IMR-90 (cell line): ENCODE results near the gene ZNF286A. TPM values are rescaled to one million over a fixed set of nuclear protein-coding genes. Genes with fewer than 3 reads are reported as not detected.

ENCODE experiments used
- ATAC-seq: fragments of 200-7000 bp; cut with Tn5 transposase; 2 replicates; pipeline ENCODE4 v1.9.1; 2020; ENCODE audit warnings: low read depth, mild to moderate bottlenecking, moderate library complexity
- BruUV-seq: library from RNA; stranded (reverse); fragments of 400-500 nt; replicated peaks from 2 replicates; lab custom pipeline; 2021; lab: Mats Ljungman, UMichigan
- CTCF ChIA-PET: fragments of 300-600 bp; formaldehyde crosslinking; extraction: SDS; loops from one replicate; lab custom pipeline; 2021; ENCODE audit warnings: antibody characterized with exemption; lab: Yijun Ruan, JAX
- POLR2A ChIA-PET: fragments of 300-600 bp; sonication (Branson Sonifier 250); formaldehyde crosslinking; loops from one replicate; lab custom pipeline; 2022; ENCODE audit warnings: antibody characterized with exemption; ENCODE audit not compliant: unreplicated experiment; lab: Charles Lee
- DNase-seq: peaks from one replicate; pipeline ENCODE4 v3.0.0; 2013
- H2AFZ ChIP-seq: replicated peaks from 2 replicates; pipeline ENCODE3; 2013; ENCODE audit warnings: low read length, mild to moderate bottlenecking; ENCODE audit not compliant: poor library complexity
- H2AK5ac ChIP-seq: 2 replicates; pipeline ENCODE4 v1.6.1; 2013; ENCODE audit warnings: low read depth, low read length, inconsistent platforms
- H2AK9ac ChIP-seq: replicated peaks from 2 replicates; pipeline ENCODE3; 2013; ENCODE audit warnings: mild to moderate bottlenecking, low read depth, low read length, moderate library complexity; ENCODE audit not compliant: poor library complexity
- H2BK120ac ChIP-seq: 2 replicates; pipeline ENCODE4 v1.6.1; 2013; ENCODE audit warnings: low read depth, low read length, inconsistent platforms
- H2BK15ac ChIP-seq: 3 replicates; pipeline ENCODE4 v1.6.1; 2013; ENCODE audit warnings: low read depth, low read length, inconsistent platforms
- H2BK20ac ChIP-seq: 2 replicates; pipeline ENCODE4 v1.6.1; 2013; ENCODE audit warnings: low read depth, mild to moderate bottlenecking, inconsistent platforms, low read length, moderate library complexity
- H2BK5ac ChIP-seq: 2 replicates; pipeline ENCODE4 v1.6.1; 2013; ENCODE audit warnings: mild to moderate bottlenecking, low read depth, low read length, inconsistent platforms; ENCODE audit not compliant: poor library complexity, severe bottlenecking
- H3K14ac ChIP-seq: replicated peaks from 2 replicates; pipeline ENCODE4 v1.6.1; 2013; ENCODE audit warnings: low read depth, low read length, inconsistent platforms
- H3K18ac ChIP-seq: 2 replicates; pipeline ENCODE4 v1.6.1; 2013; ENCODE audit warnings: low read depth, low read length, control low read depth
- H3K23ac ChIP-seq: 2 replicates; pipeline ENCODE4 v1.6.1; 2013; ENCODE audit warnings: low read depth, low read length, inconsistent platforms
- H3K27ac ChIP-seq: 2 replicates; pipeline ENCODE4 v1.5.1; 2013; ENCODE audit warnings: mild to moderate bottlenecking, control low read depth, low read length; ENCODE audit not compliant: insufficient read depth
- H3K27me3 ChIP-seq: 2 replicates; pipeline ENCODE4 v1.6.1; 2013; ENCODE audit warnings: low read length; ENCODE audit not compliant: control insufficient read depth, insufficient read depth
- H3K36me3 ChIP-seq: 2 replicates; pipeline ENCODE4 v1.6.1; 2013; ENCODE audit warnings: low read length, mixed read lengths; ENCODE audit not compliant: control insufficient read depth, insufficient read depth
- H3K4ac ChIP-seq: 2 replicates; pipeline ENCODE4 v1.6.1; 2013; ENCODE audit warnings: low read depth, low read length, inconsistent platforms
- H3K4me1 ChIP-seq: 2 replicates; pipeline ENCODE4 v1.6.1; 2013; ENCODE audit warnings: low read length, mixed read lengths; ENCODE audit not compliant: control insufficient read depth, insufficient read depth
- H3K4me2 ChIP-seq: 2 replicates; pipeline ENCODE4 v1.6.1; 2013; ENCODE audit warnings: low read depth, mild to moderate bottlenecking, control low read depth, low read length, moderate library complexity
- H3K4me3 ChIP-seq: 2 replicates; pipeline ENCODE4 v1.5.1; 2013; ENCODE audit warnings: low read depth, mild to moderate bottlenecking, control low read depth, low read length, moderate library complexity; ENCODE audit not compliant: insufficient read depth
- H3K56ac ChIP-seq: 2 replicates; pipeline ENCODE4 v1.6.1; 2013; ENCODE audit warnings: low read length, inconsistent platforms; ENCODE audit not compliant: insufficient read depth; ENCODE audit errors: extremely low read depth
- H3K79me1 ChIP-seq, 2 experiments: 2 replicates each; pipeline ENCODE4 v1.6.1; 2013; ENCODE audit warnings: low read length in 2 of 2, inconsistent platforms in 1 of 2, low read depth in 1 of 2
- H3K9ac ChIP-seq: 2 replicates; pipeline ENCODE4 v1.6.1; 2013; ENCODE audit warnings: low read depth, low read length, control low read depth
- H3K9me1 ChIP-seq: 2 replicates; pipeline ENCODE4 v1.6.1; 2013; ENCODE audit warnings: low read length, inconsistent platforms; ENCODE audit not compliant: insufficient read depth
- H3K9me3 ChIP-seq: 2 replicates; pipeline ENCODE4 v1.6.1; 2013; ENCODE audit warnings: low read length; ENCODE audit not compliant: control insufficient read depth, insufficient read depth
- H4K20me1 ChIP-seq: 2 replicates; pipeline ENCODE4 v1.6.1; 2013; ENCODE audit warnings: low read length, inconsistent platforms; ENCODE audit not compliant: insufficient read depth
- H4K5ac ChIP-seq: 2 replicates; pipeline ENCODE4 v1.6.1; 2013; ENCODE audit warnings: mild to moderate bottlenecking, low read depth, low read length, control low read depth
- H4K8ac ChIP-seq, 2 experiments: 2 replicates each; pipeline ENCODE4 v1.6.1; 2013; ENCODE audit warnings: low read depth in 2 of 2, low read length in 2 of 2, control low read depth in 1 of 2, inconsistent platforms in 1 of 2
- H4K91ac ChIP-seq: 2 replicates; pipeline ENCODE4 v1.6.1; 2013; ENCODE audit warnings: low read depth, low read length, inconsistent platforms; ENCODE audit not compliant: insufficient read depth
- WGBS, 2 experiments: methylation state at CpG; one replicate each; pipeline versions ENCODE4 v1.1.5 to v1.1.7; 2013; ENCODE audit warnings: missing lambda C conversion rate in 2 of 2; ENCODE audit not compliant: insufficient read length in 1 of 2; ENCODE audit errors: extremely low coverage in 2 of 2; 5-methylcytosine and 5-hydroxymethylcytosine counted together
- dilution Hi-C: fragments of 300-500 bp; cut with HindIII; formaldehyde crosslinking; loops from one replicate; pipeline ENCODE4 v1.14.3; 2018; ENCODE audit warnings: low sequenced_read_pairs; ENCODE audit not compliant: unreplicated experiment
- in situ Hi-C: fragments of 300-500 bp; cut with MboI; formaldehyde crosslinking; loops from 3 replicates; pipeline ENCODE4 v1.14.3; 2019; ENCODE audit warnings: low sequenced_read_pairs, inconsistent platforms, mixed read lengths
- intact Hi-C: fragments of 100-400 bp; cut with micrococcal nuclease; formaldehyde crosslinking; loops from 2 replicates; pipeline ENCODE4 v1.10.0; 2022
- polyA plus RNA-seq, 3 experiments: library from polyadenylated mRNA; depleted of rRNA; stranded (reverse); fragments of >200 nt; gene quantifications; 2 replicates each; pipeline ENCODE4 v1.2.3, GENCODE V29; 2012; ENCODE audit warnings: low replicate concordance in 1 of 3
- total RNA-seq: library from RNA; depleted of rRNA; stranded (reverse); fragments of >200 nt; gene quantifications from 2 replicates; pipeline ENCODE4 v1.2.3, GENCODE V29; 2012
- TF ChIP-seq, protein P1 (sequence below): fragments of 150-350 bp; IDR thresholded peaks from 2 replicates; pipeline ENCODE4 v1.6.1; 2017; ENCODE audit warnings: mild to moderate bottlenecking, antibody characterized with exemption, low read length, low read depth

ZNF286A gene
- total and polyA plus RNA-seq, 2 of the 4 experiments (the other 2 are of a cell fraction), result 19.8 to 37.6 TPM

DNA sequence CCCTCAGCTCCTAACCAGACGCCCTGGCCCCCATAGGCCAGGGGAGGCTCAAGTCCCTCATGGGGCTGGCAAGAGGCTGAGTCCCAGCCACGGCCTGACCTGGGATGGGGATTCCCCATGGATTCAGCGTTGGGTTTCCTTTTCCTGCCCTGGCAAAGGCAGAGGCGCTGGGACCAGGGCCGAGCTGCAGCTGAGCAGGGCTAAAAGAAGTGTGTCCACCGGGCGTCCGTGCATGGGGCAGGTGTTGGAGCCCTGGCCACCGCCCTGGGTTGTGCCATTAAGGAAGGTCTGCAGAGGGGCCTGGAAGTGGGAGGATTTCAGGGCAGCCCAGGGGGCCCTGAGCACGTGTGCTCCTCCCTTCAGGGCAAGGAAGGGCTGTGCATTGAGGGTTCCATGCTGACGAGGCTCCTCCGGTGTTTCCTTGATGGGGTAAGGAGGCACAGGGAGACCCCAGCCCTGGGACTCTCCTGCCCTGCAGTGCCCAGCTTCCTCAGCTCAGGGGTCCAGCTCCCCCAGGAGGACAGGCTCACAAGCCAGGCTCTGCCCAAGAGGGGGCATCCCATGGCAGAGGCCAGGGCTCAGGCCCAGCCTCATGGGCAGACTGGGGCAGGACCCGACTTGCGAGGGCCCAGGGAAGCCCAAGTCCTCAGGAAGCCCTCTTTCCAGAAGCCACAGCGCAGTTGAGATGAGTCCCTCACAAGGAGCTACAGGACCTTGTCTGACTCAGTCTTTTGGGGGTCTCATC is 42.7 kb downstream of the ZNF286A start:
- BruUV-seq, result no TSS peak

More for the DNA sequence above, 42.7 kb downstream of the ZNF286A start:
- no peaks in the 10 kb centered on the region for H3K9me1 ChIP-seq
- H4K20me1 ChIP-seq, result no peaks in the 10 kb centered on the region
- TF ChIP-seq, protein P1, sequence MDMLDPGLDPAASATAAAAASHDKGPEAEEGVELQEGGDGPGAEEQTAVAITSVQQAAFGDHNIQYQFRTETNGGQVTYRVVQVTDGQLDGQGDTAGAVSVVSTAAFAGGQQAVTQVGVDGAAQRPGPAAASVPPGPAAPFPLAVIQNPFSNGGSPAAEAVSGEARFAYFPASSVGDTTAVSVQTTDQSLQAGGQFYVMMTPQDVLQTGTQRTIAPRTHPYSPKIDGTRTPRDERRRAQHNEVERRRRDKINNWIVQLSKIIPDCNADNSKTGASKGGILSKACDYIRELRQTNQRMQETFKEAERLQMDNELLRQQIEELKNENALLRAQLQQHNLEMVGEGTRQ, result no peak
- ATAC-seq (no peak), DNase-seq (no peak)
- H3K9ac ChIP-seq, result no peak overlapping the region
- WGBS, 2 experiments, result 69% methylated on average over 6 of the region's 15 CpGs; no CpG with 5 or more reads in 1 of the 2 experiments
- H3K56ac ChIP-seq, result no peak overlapping the region
- dilution Hi-C loops (no loop called here), in situ Hi-C loops (no loop called here), intact Hi-C loops (no loop called here)
- no peak overlapping the region for H3K18ac ChIP-seq
- peaks cover 11% of the 10 kb centered on the region for H3K27me3 ChIP-seq
- no peak overlapping the region for H2BK5ac ChIP-seq
- CTCF ChIA-PET, result no interaction called here
- H3K14ac ChIP-seq, result no peak overlapping the region
- no peaks in the 10 kb centered on the region for H3K79me1 ChIP-seq
- no peak overlapping the region for H2AK5ac ChIP-seq
- POLR2A ChIA-PET, result no interaction called here
- no peak overlapping the region for H4K91ac ChIP-seq
- H3K4me2 ChIP-seq, result no peak overlapping the region
- H2AK9ac ChIP-seq, result no peak overlapping the region
- H3K27ac ChIP-seq, result no peak overlapping the region
- H2BK120ac ChIP-seq, result no peak overlapping the region
- H3K23ac ChIP-seq, result no peak overlapping the region
- peaks cover 4% of the 10 kb centered on the region; the same call in 1 of the 2 replicates for H3K9me3 ChIP-seq
- H3K4me1 ChIP-seq, result no peaks in the 10 kb centered on the region; the same call in 1 of the 2 replicates
- H2BK20ac ChIP-seq, result no peak overlapping the region
- H4K5ac ChIP-seq, result no peak overlapping the region
- H3K4ac ChIP-seq, result no peak overlapping the region
- no peaks in the 10 kb centered on the region for H3K36me3 ChIP-seq
- no peak overlapping the region for H4K8ac ChIP-seq
- no peak overlapping the region for H3K4me3 ChIP-seq
- H2BK15ac ChIP-seq, result no peak overlapping the region
- H2AFZ ChIP-seq, result no peak overlapping the region
